ENCODE results near the gene RXFP1.

GRCh38 chr4:158667651-158668198, 146.0 kb downstream of the RXFP1 start:
- TF ChIP-seq EZH2 (IDR thresholded peaks at IDR 0.05): no peak
- TF ChIP-seq POLR2AphosphoS5 (IDR thresholded peaks at IDR 0.05; ENCODE audit: borderline replicate concordance, low read depth, low read length): no peak
- TF ChIP-seq FOXP2 (optimal IDR thresholded peaks at IDR 0.05; ENCODE audit: control extremely low read depth, extremely low read length, insufficient read depth): no peak
